IPS-15b (cell line): ENCODE measurements around the gene TBC1D16.

ENCODE experiments used
- H3K27me3 ChIP-seq: one replicate; pipeline ENCODE4 v1.6.1; 2013; ENCODE audit warnings: low read length; ENCODE audit not compliant: control insufficient read depth, insufficient read depth
- H3K36me3 ChIP-seq: one replicate; pipeline ENCODE4 v1.6.1; 2013; ENCODE audit warnings: low read length; ENCODE audit not compliant: control insufficient read depth, insufficient read depth
- H3K4me1 ChIP-seq: one replicate; pipeline ENCODE4 v1.6.1; 2013; ENCODE audit warnings: mild to moderate bottlenecking, low read length; ENCODE audit not compliant: control insufficient read depth, insufficient read depth
- H3K4me3 ChIP-seq: one replicate; pipeline ENCODE4 v1.5.1; 2013; ENCODE audit warnings: low read depth, low read length
- H3K9ac ChIP-seq: one replicate; pipeline ENCODE4 v1.6.1; 2013; ENCODE audit warnings: low read depth, mild to moderate bottlenecking, low read length
- H3K9me3 ChIP-seq: one replicate; pipeline ENCODE4 v1.6.1; 2013; ENCODE audit warnings: mild to moderate bottlenecking, low read length; ENCODE audit not compliant: control insufficient read depth, insufficient read depth

Gene TBC1D16

GRCh38 chr17:79892457-79893241 lies 143.0 kb downstream of the TBC1D16 start:
- H3K4me1 ChIP-seq = no peaks in the 10 kb centered on the region

GRCh38 chr17:79891113-79891730 lies 144.4 kb downstream of the TBC1D16 start:
- Histone ChIP-seq H3K4me3 (no peak overlapping the region), H3K27me3 (no peaks in the 10 kb centered on the region), H3K4me1 (no peaks in the 10 kb centered on the region), H3K9me3 (no peaks in the 10 kb centered on the region), H3K36me3 (no peaks in the 10 kb centered on the region), H3K9ac (no peak overlapping the region)

More at GRCh38 chr17:79892457-79893241, 143.0 kb downstream of the TBC1D16 start:
- Histone ChIP-seq H3K4me3 (no peak overlapping the region), H3K9me3 (no peaks in the 10 kb centered on the region), H3K36me3 (no peaks in the 10 kb centered on the region), H3K27me3 (no peaks in the 10 kb centered on the region), H3K9ac (no peak overlapping the region)

DNA sequence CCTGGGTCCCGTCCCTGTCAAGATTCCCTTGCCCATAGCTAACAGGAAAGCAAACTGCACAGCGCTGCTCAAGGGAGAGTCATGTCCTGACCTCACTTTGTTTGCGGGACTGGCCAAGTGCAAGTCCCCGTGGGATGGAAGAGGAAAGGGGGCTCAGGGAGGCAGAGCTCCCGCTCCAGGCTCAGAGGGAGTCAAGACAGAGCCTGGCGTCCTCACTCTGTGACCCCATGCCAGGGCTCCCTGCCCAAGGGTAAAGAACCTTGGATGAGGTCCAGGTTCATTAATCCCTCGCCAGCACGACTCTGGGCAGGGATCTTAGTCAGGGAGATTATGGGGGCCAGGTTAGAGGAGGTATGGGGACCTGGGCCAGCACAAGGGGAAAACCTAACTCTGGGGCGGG lies 145.0 kb downstream of the TBC1D16 start:
- Histone ChIP-seq H3K4me1 (no peaks in the 10 kb centered on the region), H3K9ac (no peak overlapping the region), H3K9me3 (no peaks in the 10 kb centered on the region), H3K27me3 (no peaks in the 10 kb centered on the region), H3K4me3 (no peak overlapping the region), H3K36me3 (no peaks in the 10 kb centered on the region)

DNA sequence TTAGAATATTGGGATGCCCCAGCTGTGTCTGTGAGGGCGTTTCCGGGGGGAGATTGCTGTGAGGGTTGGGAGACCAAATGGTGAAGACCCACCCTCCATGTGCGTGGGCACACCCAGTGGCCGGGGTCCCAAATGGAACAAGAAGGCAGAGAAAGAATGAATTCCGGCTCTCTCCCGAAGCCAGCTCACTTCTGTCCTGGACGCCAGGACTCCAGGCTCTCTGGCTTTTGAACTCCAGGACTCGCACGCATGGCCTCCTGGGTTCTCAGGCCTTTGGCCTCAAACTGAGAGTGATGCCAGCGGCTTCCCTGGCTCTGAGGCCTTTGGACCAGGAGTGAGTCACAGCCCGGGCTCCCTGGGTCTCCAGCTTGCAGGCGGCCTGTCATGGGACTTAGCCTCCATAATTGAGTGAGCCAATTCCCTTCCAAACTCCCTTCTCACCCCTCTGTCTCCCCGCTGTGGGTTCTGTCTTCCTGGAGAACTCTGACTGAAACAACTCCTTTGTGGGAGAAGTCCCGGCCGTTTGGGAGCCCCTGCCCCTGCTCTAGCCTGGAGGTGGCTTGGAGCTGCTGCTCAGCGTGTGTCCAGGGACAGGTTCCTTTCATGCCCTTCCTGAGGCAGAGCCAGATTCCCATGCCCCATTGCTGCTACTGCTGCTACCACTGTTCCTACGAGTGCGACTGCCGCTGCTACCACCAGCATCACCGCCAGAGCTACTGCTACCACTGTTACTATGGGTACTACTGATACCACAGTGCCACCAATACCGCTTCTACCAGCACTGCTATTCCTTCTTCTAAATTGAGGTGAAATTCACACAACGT lies 146.6 kb downstream of the TBC1D16 start:
- no peaks in the 10 kb centered on the region for H3K4me1 ChIP-seq
- no peak overlapping the region for H3K9ac ChIP-seq
- no peaks in the 10 kb centered on the region for H3K9me3 ChIP-seq
- H3K36me3 ChIP-seq = no peaks in the 10 kb centered on the region
- H3K4me3 ChIP-seq = no peak overlapping the region
- no peaks in the 10 kb centered on the region for H3K27me3 ChIP-seq

- no peak overlapping the region for H3K9ac ChIP-seq
- H3K4me3 ChIP-seq = no peak overlapping the region
- no peaks in the 10 kb centered on the region for H3K9me3 ChIP-seq
- H3K36me3 ChIP-seq = no peaks in the 10 kb centered on the region
- H3K27me3 ChIP-seq = no peaks in the 10 kb centered on the region
- no peaks in the 10 kb centered on the region for H3K4me1 ChIP-seq
Observed at GRCh38 chr17:79888009-79888540, 147.6 kb downstream of the TBC1D16 start.

- Histone ChIP-seq H3K4me1 (no peaks in the 10 kb centered on the region), H3K4me3 (no peak overlapping the region), H3K9me3 (no peaks in the 10 kb centered on the region), H3K9ac (no peak overlapping the region), H3K36me3 (no peaks in the 10 kb centered on the region), H3K27me3 (no peaks in the 10 kb centered on the region)
Observed at GRCh38 chr17:79887451-79887991, 148.2 kb downstream of the TBC1D16 start.

DNA sequence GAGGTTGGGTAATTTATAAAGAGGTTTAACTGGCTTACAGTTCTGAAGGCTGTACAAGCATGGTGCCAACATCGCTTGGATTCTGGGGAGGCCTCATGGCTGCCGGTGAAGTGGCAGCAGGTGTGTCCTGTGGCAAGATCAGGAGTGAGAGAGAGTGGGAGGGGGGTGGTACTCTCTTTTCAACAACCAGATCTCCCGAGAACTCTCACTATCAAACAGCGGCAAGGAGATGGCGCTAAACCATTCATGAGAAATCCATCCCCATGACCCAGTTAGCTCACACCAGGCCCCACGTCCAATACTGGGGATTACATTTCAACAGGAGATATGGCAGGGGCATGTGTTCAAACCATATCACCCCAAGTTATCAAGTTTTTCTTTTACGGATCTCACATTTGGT lies 152.5 kb downstream of the TBC1D16 start:
- H3K36me3 ChIP-seq = no peaks in the 10 kb centered on the region
- H3K4me3 ChIP-seq = no peak overlapping the region
- H3K9ac ChIP-seq = no peak overlapping the region
- H3K4me1 ChIP-seq = no peaks in the 10 kb centered on the region
- no peaks in the 10 kb centered on the region for H3K9me3 ChIP-seq
- H3K27me3 ChIP-seq = no peaks in the 10 kb centered on the region
